Left lung (tissue), 10 donors: Measurements from ENCODE around the gene ZFP82. TPM values are rescaled to one million over a fixed set of nuclear protein-coding genes. Genes with fewer than 3 reads are reported as not detected.

Experiments
- ATAC-seq: fragments of 200-7000 bp; cut with Tn5 transposase; one replicate; pipeline ENCODE4 v1.9.1; 2020; ENCODE audit warnings: moderate library complexity
- DNase-seq, 4 donors: peaks; one replicate each; pipeline ENCODE4 v3.0.0-alpha.2; 2013 to 2020
- H3K27ac ChIP-seq, 2 donors: fragments of 200-600 bp; sonication (generic) in 1 of 2; one replicate each; pipeline versions ENCODE4 v1.5.0 to v1.8.0; 2020 to 2021
- H3K27me3 ChIP-seq, 2 donors: fragments of 200-600 bp; sonication (generic) in 1 of 2; one replicate each; pipeline versions ENCODE4 v1.5.0 to v1.8.0; 2020 to 2021
- H3K36me3 ChIP-seq, 2 donors: fragments of 200-600 bp; sonication (generic) in 1 of 2; one replicate each; pipeline versions ENCODE4 v1.5.0 to v1.8.0; 2020 to 2021
- H3K4me1 ChIP-seq, 2 donors: fragments of 200-600 bp; one replicate each; pipeline ENCODE4 v1.8.0; 2021
- H3K4me3 ChIP-seq, 2 donors: fragments of 200-600 bp; sonication (generic) in 1 of 2; one replicate each; pipeline versions ENCODE4 v1.5.0 to v1.8.0; 2020 to 2021; ENCODE audit warnings: mild to moderate bottlenecking in 1 of 2
- H3K9me3 ChIP-seq, 2 donors: fragments of 200-600 bp; sonication (generic) in 1 of 2; one replicate each; pipeline versions ENCODE4 v1.5.0 to v1.8.0; 2020 to 2021
- CTCF ChIP-seq, 2 donors: fragments of 200-600 bp; sonication (generic) in 1 of 2; IDR thresholded peaks; one replicate each; pipeline versions ENCODE4 v1.5.0 to v1.8.0; 2021; ENCODE audit warnings: antibody characterized with exemption in 2 of 2
- intact Hi-C, 2 donors: fragments of 100-400 bp; cut with DNase I; formaldehyde crosslinking; loops; one replicate each; pipeline versions ENCODE4 v1.11.2 to v1.14.2; 2022
- polyA plus RNA-seq, 6 donors: library from polyadenylated mRNA; unstranded; fragments of 120-200 nt; gene quantifications; one replicate each; pipeline ENCODE4 v1.2.1, GENCODE V29; 2013; ENCODE audit not compliant: insufficient read length in 6 of 6
- total RNA-seq, 2 donors: library from RNA; stranded (reverse); fragmentation: NEBNext Ultra II Directional; extraction: Animal tissue kit (Norgen Biotek cat#: 25700); gene quantifications; one replicate each; pipeline ENCODE4 v1.2.1, GENCODE V29; 2021
- donor health status: DM: no; HTN: yes; CAD: no.
- donor health status: DM: no; HTN: no; CAD: no.

ZFP82 gene
- total and polyA plus RNA-seq, 8 donors: 4.2 to 14.5 (median 13.0) TPM

GRCh38 chr19:36441339-36441738 is 22.9 kb upstream of the ZFP82 start:
- Histone ChIP-seq H3K27me3 (no peaks in the 10 kb centered on the region), H3K4me3 (no peak overlapping the region), H3K9me3 (peaks cover 0 to 97% of the 10 kb centered on the region in 2 donors), H3K36me3 (peaks cover 0 to 13% of the 10 kb centered on the region in 2 donors), H3K4me1 (no peaks in the 10 kb centered on the region), H3K27ac (no peak overlapping the region)
- intact Hi-C loops: no loop called here
- TF ChIP-seq CTCF (IDR thresholded peaks at IDR 0.05): no peak
- DNase-seq (no peak), ATAC-seq (no peak)

- peaks cover 0 to 93% of the 10 kb centered on the region in 2 donors for H3K9me3 ChIP-seq
- ATAC-seq: no peak
- no peaks in the 10 kb centered on the region for H3K27me3 ChIP-seq
- DNase-seq: no peak
- no peak overlapping the region for H3K4me3 ChIP-seq
- no peak for TF ChIP-seq CTCF (IDR thresholded peaks at IDR 0.05)
- intact Hi-C loops: no loop called here
- H3K27ac ChIP-seq: no peak overlapping the region
- no peaks in the 10 kb centered on the region for H3K4me1 ChIP-seq
- no peaks in the 10 kb centered on the region for H3K36me3 ChIP-seq
Observed at GRCh38 chr19:36436531-36436930, 18.1 kb upstream of the ZFP82 start.

- peaks cover 0 to 34% of the 10 kb centered on the region in 2 donors for H3K27me3 ChIP-seq
- no peak for ATAC-seq
Observed at GRCh38 chr19:36423925-36424324, 5.5 kb upstream of the ZFP82 start.

GRCh38 chr19:36421749-36422481 is 3.5 kb upstream of the ZFP82 start:
- TF ChIP-seq CTCF (IDR thresholded peaks at IDR 0.05): no peak
- peaks cover 6 to 26% of the 10 kb centered on the region in 2 donors for H3K4me1 ChIP-seq
- no peak for ATAC-seq
- intact Hi-C loops: no loop called here
- H3K9me3 ChIP-seq: peaks cover 0 to 32% of the 10 kb centered on the region in 2 donors
- H3K27me3 ChIP-seq: peaks cover 0 to 34% of the 10 kb centered on the region in 2 donors
- peak overlapping the region; percentile 32 to 37 for H3K4me3 ChIP-seq
- no peak overlapping the region for H3K27ac ChIP-seq
- H3K36me3 ChIP-seq: no peaks in the 10 kb centered on the region
- DNase-seq: peak in 1 of 4 donors; percentile 46

More at GRCh38 chr19:36423925-36424324, 5.5 kb upstream of the ZFP82 start:
- no peak overlapping the region for H3K27ac ChIP-seq
- intact Hi-C loops: no loop called here
- H3K4me1 ChIP-seq: peaks cover 0 to 10% of the 10 kb centered on the region in 2 donors
- no peak for TF ChIP-seq CTCF (IDR thresholded peaks at IDR 0.05)
- no peaks in the 10 kb centered on the region for H3K36me3 ChIP-seq
- peaks cover 0 to 44% of the 10 kb centered on the region in 2 donors for H3K9me3 ChIP-seq
- DNase-seq: no peak
- no peak overlapping the region for H3K4me3 ChIP-seq

GRCh38 chr19:36420961-36421748 is 2.7 kb upstream of the ZFP82 start:
- peaks cover 6 to 29% of the 10 kb centered on the region in 2 donors for H3K4me1 ChIP-seq
- H3K27ac ChIP-seq: peak overlapping the region in 1 of 2 donors; percentile 19
- ATAC-seq (peak; percentile 22), DNase-seq (peak in 3 of 4 donors; percentile 32 to 72 (median 54))
- no peak for TF ChIP-seq CTCF (IDR thresholded peaks at IDR 0.05)
- peak overlapping the region; percentile 32 to 37 for H3K4me3 ChIP-seq
- peaks cover 0 to 34% of the 10 kb centered on the region in 2 donors for H3K27me3 ChIP-seq
- intact Hi-C loops: no loop called here
- H3K9me3 ChIP-seq: peaks cover 0 to 32% of the 10 kb centered on the region in 2 donors
- H3K36me3 ChIP-seq: no peaks in the 10 kb centered on the region
